DND-41 (cell line): ENCODE results near the gene PGK1.
A peak's percentile ranks its signal among the peaks of the same experiment; 100 is the strongest.

ENCODE experiments used
- ATAC-seq: fragments of 200-7000 bp; cut with Tn5 transposase; 3 replicates; pipeline ENCODE4 v1.9.1; 2021; ENCODE audit warnings: low read depth; ENCODE audit not compliant: insufficient read depth
- DNase-seq: peaks from one replicate; pipeline ENCODE4 v3.0.0-alpha.2; 2020
- H2AFZ ChIP-seq: 2 replicates; pipeline ENCODE4 v1.6.0; 2012; ENCODE audit warnings: low read depth, low read length
- H3K27ac ChIP-seq: 2 replicates; pipeline ENCODE4 v1.5.1; 2012; ENCODE audit warnings: low read length, inconsistent platforms
- H3K27me3 ChIP-seq: fragments of 200-600 bp; sonication (generic); 2 replicates; pipeline ENCODE4 v1.6.0; 2012; ENCODE audit warnings: low read length, mild to moderate bottlenecking, inconsistent platforms; ENCODE audit not compliant: insufficient read depth, poor library complexity
- H3K36me3 ChIP-seq: 2 replicates; pipeline ENCODE4 v1.5.1; 2012; ENCODE audit warnings: low read length, inconsistent platforms; ENCODE audit not compliant: insufficient read depth
- H3K4me1 ChIP-seq: 2 replicates; pipeline ENCODE4 v1.5.1; 2012; ENCODE audit warnings: mild to moderate bottlenecking, low read length; ENCODE audit not compliant: insufficient read depth
- H3K4me2 ChIP-seq: 2 replicates; pipeline ENCODE4 v1.6.0; 2012; ENCODE audit warnings: mild to moderate bottlenecking, moderate library complexity, low read length, inconsistent platforms; ENCODE audit not compliant: insufficient read depth
- H3K4me3 ChIP-seq, 2 experiments: fragments of 200-600 bp in 1 of 2; shearing (Covaris generic) in 1 of 2; 2 replicates each; pipeline ENCODE4 v1.5.1; 2012 to 2016; ENCODE audit warnings: inconsistent platforms in 2 of 2, low read length in 2 of 2, mild to moderate bottlenecking in 2 of 2, low read depth in 1 of 2, moderate library complexity in 1 of 2
- H3K79me2 ChIP-seq: 2 replicates; pipeline ENCODE4 v1.6.0; 2012; ENCODE audit warnings: low read length, inconsistent platforms; ENCODE audit not compliant: insufficient read depth
- H3K9ac ChIP-seq: 2 replicates; pipeline ENCODE4 v1.6.0; 2012; ENCODE audit warnings: low read depth, mild to moderate bottlenecking, inconsistent platforms, low read length, moderate library complexity
- H3K9me3 ChIP-seq: 2 replicates; pipeline ENCODE4 v1.5.1; 2012; ENCODE audit warnings: low read length, moderate library complexity, mild to moderate bottlenecking, inconsistent platforms; ENCODE audit not compliant: insufficient read depth, severe bottlenecking
- H4K20me1 ChIP-seq: 2 replicates; pipeline ENCODE4 v1.6.0; 2012; ENCODE audit warnings: low read length; ENCODE audit not compliant: insufficient read depth
- EZH2 ChIP-seq: IDR thresholded peaks from 3 replicates; pipeline ENCODE4 v1.6.1; 2012; ENCODE audit warnings: borderline replicate concordance, low read depth, mild to moderate bottlenecking, moderate library complexity, low read length, inconsistent platforms; ENCODE audit not compliant: severe bottlenecking
- TF ChIP-seq, protein P1 (sequence below): IDR thresholded peaks from 2 replicates; pipeline ENCODE4 v1.5.1; 2012; ENCODE audit warnings: borderline replicate concordance, low read length, moderate library complexity, mild to moderate bottlenecking; ENCODE audit not compliant: poor library complexity, severe bottlenecking; ENCODE audit errors: extremely low read depth

Gene PGK1

DNA sequence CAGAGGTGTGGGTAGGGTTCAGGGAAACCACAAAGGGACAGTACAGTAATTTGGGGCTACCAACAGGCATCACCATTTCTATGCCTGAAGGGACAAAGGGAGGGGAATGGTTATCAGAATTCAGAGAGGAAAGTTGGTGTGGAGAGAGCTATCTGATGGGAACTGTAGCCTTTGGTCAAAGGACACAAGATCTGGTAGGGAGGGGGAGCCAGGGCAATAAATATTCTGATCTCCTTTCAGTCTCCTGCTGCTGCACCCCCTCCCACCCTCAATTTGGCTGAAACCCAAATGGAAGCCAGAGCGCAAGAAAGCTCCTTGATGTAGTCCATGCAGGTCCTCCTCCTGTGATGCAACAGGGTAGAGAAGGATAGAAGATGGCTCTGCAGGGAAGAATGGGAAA is 14.6 kb downstream of the PGK1 start:
- Histone ChIP-seq H3K79me2 (peaks cover 97% of the 10 kb centered on the region), H3K4me1 (peaks cover 40% of the 10 kb centered on the region), H4K20me1 (peaks cover 73% of the 10 kb centered on the region), H3K36me3 (peaks cover 100% of the 10 kb centered on the region), H2AFZ (no peak overlapping the region), H3K4me2 (no peak overlapping the region), H3K4me3 (no peak overlapping the region), H3K27me3 (no peaks in the 10 kb centered on the region), H3K9me3 (no peaks in the 10 kb centered on the region), H3K27ac (no peak overlapping the region), H3K9ac (no peak overlapping the region)
- TF ChIP-seq EZH2, result no peak
- TF ChIP-seq, protein P1, sequence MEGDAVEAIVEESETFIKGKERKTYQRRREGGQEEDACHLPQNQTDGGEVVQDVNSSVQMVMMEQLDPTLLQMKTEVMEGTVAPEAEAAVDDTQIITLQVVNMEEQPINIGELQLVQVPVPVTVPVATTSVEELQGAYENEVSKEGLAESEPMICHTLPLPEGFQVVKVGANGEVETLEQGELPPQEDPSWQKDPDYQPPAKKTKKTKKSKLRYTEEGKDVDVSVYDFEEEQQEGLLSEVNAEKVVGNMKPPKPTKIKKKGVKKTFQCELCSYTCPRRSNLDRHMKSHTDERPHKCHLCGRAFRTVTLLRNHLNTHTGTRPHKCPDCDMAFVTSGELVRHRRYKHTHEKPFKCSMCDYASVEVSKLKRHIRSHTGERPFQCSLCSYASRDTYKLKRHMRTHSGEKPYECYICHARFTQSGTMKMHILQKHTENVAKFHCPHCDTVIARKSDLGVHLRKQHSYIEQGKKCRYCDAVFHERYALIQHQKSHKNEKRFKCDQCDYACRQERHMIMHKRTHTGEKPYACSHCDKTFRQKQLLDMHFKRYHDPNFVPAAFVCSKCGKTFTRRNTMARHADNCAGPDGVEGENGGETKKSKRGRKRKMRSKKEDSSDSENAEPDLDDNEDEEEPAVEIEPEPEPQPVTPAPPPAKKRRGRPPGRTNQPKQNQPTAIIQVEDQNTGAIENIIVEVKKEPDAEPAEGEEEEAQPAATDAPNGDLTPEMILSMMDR, result no peak
- ATAC-seq (no peak), DNase-seq (no peak)

DNA sequence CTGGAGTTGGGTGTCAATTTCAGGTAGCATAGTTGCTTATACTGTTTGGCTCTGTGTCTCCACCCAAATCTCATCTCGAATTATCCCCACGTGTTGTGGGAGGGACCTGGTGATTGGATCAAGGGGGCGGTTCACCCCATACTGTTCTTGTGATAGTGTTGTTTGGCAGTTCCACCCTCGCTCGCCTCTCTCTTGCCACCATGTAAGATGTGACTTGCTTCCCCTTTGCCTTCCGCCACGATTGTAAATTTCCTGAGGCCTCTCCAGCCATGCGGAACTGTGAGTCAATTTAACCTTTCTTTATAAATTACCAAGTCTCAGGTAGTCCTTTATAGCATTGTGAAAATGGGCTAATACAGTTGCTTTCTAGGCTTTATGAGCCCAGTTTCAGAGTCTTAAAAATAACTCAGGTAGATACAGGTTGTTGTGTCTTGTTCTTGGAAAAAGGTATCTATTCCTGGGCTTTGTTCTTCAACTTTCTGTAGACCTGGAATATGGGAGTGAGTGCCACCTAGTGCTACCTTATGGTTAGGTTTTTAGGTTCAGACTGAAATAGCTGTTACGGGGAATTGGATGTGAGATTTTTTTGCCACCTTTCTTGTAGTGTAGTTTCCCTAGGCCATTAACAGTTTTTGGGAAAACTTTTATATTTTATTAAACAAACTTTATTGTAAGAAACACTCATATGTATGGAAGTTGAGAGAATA is 15.6 kb downstream of the PGK1 start:
- H3K4me2 ChIP-seq, result no peak overlapping the region
- H3K79me2 ChIP-seq, result peaks cover 97% of the 10 kb centered on the region
- H3K27me3 ChIP-seq, result no peaks in the 10 kb centered on the region
- no peak overlapping the region for H3K9ac ChIP-seq
- H3K4me1 ChIP-seq, result peaks cover 30% of the 10 kb centered on the region
- no peak for DNase-seq
- H3K4me3 ChIP-seq, result no peak overlapping the region
- peaks cover 66% of the 10 kb centered on the region for H4K20me1 ChIP-seq
- no peaks in the 10 kb centered on the region for H3K9me3 ChIP-seq
- H2AFZ ChIP-seq, result no peak overlapping the region
- no peak for ATAC-seq
- H3K27ac ChIP-seq, result no peak overlapping the region
- TF ChIP-seq, protein P1, result peak; percentile 49
- no peak for TF ChIP-seq EZH2
- H3K36me3 ChIP-seq, result peaks cover 100% of the 10 kb centered on the region

DNA sequence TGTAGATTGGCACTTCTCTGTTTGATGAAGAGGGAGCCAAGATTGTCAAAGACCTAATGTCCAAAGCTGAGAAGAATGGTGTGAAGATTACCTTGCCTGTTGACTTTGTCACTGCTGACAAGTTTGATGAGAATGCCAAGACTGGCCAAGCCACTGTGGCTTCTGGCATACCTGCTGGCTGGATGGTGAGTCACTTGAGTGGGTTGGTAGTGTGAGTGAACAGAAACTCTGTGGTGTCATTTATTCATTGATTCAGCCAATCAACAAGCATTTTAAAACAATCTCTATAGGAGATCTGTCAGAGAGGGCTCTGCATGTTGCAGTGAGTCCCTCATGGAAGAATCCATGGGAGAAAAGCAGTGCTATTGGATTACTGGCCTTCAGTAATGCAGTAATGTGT is 19.1 kb downstream of the PGK1 start:
- Histone ChIP-seq H4K20me1 (peaks cover 43% of the 10 kb centered on the region), H2AFZ (no peak overlapping the region), H3K9ac (no peak overlapping the region), H3K36me3 (peaks cover 100% of the 10 kb centered on the region), H3K4me3 (no peak overlapping the region), H3K79me2 (peaks cover 73% of the 10 kb centered on the region), H3K9me3 (no peaks in the 10 kb centered on the region), H3K27ac (no peak overlapping the region), H3K4me2 (no peak overlapping the region), H3K27me3 (no peaks in the 10 kb centered on the region), H3K4me1 (peaks cover 6% of the 10 kb centered on the region; the same call in 1 of the 2 replicates)
- TF ChIP-seq, protein P1, result no peak
- TF ChIP-seq EZH2, result no peak
- no peak for ATAC-seq
- DNase-seq, result no peak
